ENCODE results near the gene SET.

Gene SET

DNA sequence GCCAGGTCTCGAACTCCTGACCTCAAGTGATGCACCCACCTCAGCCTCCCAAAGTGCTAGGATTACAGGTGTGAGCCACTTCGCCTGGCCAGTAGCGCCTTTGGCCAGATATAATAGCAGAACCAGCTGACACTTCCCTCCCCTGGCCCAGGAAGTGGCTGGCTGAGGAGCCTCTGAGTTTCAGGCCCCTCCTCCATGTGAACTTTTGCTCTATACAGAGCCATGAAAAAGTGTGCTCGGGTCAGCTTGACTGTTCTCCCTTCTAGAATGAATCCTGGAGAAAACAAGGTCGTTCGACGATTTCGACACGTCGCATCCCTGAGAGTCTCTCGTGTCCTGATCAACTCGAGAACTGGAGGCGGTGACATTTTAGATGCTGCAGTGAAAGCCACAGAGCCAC is 43.6 kb downstream of the SET start:
- no peak for DNase-seq

DNA sequence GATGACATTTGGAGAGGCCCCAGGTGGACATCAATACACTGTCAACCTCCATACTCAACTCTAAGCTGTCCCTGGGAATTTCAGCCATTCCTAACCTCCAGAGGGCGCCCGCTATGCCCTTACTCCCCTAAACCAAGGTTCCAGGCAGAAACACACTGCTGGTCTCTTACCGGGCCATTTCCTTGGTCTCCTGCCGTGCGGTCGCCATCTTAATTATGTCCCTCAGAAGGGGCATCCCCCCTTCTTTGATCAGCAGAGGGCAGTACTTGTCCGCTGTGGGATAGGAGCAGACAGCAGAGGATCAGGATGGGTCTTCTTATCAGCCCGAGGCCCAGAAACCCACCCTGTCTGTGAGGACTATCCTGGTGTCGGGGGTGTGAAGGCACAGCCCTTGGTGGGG is 44.2 kb downstream of the SET start:
- peak in 1 of 2 experiments; percentile 41 for DNase-seq

GRCh38 chr9:128735373-128735772 is 46.4 kb downstream of the SET start:
- DNase-seq: no peak

DNA sequence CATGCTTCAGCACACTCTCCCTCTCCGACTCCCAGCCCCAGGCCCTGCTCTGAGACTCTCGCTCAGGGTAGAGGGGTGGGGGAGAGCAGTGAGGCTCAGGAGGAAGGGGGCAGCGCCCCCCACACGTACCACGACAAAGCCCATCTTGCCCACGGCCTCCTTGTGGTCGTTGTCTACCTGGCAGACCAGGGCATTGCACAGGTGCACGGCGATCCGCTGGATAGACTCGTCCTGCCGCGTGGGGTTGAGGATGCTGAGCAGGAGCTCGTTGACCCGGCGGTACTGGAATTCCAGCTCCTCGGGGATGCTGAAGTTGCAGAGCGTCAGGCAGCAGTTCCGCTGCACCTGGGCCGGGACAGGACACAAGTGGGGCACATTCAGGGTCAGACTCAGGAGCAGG is 53.4 kb downstream of the SET start:
- DNase-seq: no peak

GRCh38 chr9:128743421-128743820 is 54.4 kb downstream of the SET start:
- no peak for DNase-seq

Data from activated T-cell treated with anti-CD3 and anti-CD28 coated beads, Interleukin-2, amount 50 U/mL, for 48 hours (primary cell).